Measurements from ENCODE around the gene PRADC1.

GRCh38 chr2:73202156-73203054, 30.6 kb downstream of the PRADC1 start, which contains the start of gene NOTO:
- TF ChIP-seq, protein P1, sequence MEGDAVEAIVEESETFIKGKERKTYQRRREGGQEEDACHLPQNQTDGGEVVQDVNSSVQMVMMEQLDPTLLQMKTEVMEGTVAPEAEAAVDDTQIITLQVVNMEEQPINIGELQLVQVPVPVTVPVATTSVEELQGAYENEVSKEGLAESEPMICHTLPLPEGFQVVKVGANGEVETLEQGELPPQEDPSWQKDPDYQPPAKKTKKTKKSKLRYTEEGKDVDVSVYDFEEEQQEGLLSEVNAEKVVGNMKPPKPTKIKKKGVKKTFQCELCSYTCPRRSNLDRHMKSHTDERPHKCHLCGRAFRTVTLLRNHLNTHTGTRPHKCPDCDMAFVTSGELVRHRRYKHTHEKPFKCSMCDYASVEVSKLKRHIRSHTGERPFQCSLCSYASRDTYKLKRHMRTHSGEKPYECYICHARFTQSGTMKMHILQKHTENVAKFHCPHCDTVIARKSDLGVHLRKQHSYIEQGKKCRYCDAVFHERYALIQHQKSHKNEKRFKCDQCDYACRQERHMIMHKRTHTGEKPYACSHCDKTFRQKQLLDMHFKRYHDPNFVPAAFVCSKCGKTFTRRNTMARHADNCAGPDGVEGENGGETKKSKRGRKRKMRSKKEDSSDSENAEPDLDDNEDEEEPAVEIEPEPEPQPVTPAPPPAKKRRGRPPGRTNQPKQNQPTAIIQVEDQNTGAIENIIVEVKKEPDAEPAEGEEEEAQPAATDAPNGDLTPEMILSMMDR (IDR thresholded peaks at IDR 0.05): no peak
- TF ChIP-seq EP300 (IDR thresholded peaks at IDR 0.05): no peak

All from tibial nerve (tissue), 4 donors.